HG02588 (cell line): ENCODE measurements around the gene CENPB.
A peak's percentile ranks its signal among the peaks of the same experiment; 100 is the strongest.
"Not testable (repeated sequence)": the region's sequence is repeated elsewhere in the genome, so short reads cannot be mapped to it uniquely, and the experiment has no call there.

Experiments
- ATAC-seq: cut with Tn5 transposase; IDR thresholded peaks from one replicate; pipeline ENCODE4 v1.9.1; 2021; ENCODE audit warnings: mild to moderate bottlenecking, moderate library complexity; ENCODE audit not compliant: unreplicated experiment

The CENPB gene, protein sequence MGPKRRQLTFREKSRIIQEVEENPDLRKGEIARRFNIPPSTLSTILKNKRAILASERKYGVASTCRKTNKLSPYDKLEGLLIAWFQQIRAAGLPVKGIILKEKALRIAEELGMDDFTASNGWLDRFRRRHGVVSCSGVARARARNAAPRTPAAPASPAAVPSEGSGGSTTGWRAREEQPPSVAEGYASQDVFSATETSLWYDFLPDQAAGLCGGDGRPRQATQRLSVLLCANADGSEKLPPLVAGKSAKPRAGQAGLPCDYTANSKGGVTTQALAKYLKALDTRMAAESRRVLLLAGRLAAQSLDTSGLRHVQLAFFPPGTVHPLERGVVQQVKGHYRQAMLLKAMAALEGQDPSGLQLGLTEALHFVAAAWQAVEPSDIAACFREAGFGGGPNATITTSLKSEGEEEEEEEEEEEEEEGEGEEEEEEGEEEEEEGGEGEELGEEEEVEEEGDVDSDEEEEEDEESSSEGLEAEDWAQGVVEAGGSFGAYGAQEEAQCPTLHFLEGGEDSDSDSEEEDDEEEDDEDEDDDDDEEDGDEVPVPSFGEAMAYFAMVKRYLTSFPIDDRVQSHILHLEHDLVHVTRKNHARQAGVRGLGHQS

DNA sequence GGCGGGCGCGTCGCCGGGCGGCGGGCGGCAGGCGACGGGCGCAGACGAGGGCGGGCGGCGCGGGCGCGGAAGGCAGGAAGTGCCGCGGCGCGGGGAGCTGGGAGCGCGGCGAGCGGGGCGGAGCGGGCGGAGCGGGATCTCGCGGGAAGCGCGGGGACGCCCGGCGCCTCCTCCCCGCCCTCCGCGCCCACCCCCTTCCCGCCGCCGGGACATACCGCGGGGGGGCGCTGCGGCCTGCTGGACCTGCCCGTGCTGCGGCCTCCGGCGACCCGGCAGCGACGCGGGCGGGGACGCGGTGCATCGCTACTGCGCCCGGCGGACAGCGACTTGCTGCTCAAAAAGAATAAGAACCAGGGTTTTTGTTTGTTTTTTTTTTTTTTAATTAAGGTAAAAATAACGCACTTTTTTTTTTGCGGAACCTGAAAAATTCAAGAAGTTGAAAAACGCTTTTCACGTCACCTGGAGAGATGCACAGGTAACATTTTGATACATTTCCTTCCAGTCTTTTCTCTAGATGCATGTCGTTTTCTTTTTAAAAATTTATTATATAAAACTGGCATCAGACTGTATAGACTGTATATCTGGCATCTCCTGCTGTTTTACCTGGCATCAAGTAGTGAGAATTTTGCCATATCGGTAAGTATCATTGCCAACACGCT is at the start of gene CENPB:
Gene CENPB, minus strand, starts transcription at position 76 of the 659 bp plus-strand sequence. CDS start 257 bp downstream, outside the sequence.
- peak; percentile 85 for ATAC-seq

DNA sequence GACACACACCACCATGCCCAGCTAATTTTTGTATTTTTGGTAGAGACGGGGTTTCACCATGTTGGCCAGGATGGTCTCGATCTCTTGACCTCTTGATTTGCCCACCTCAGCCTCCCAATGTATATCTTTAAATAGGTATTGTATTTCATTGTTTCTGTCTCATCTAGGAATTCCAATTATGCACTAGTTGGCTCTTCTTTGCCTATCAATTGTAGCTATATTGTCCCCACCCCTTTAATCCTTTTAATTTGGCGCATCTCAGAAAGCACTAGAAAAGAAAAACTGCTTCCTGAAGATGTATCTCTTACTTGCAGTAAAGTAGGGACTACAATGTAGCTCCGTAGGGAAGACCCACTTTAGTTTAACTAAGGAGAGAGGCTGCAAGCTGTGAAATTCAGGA is 49.6 kb upstream of the CENPB start:
- ATAC-seq, result no peak

DNA sequence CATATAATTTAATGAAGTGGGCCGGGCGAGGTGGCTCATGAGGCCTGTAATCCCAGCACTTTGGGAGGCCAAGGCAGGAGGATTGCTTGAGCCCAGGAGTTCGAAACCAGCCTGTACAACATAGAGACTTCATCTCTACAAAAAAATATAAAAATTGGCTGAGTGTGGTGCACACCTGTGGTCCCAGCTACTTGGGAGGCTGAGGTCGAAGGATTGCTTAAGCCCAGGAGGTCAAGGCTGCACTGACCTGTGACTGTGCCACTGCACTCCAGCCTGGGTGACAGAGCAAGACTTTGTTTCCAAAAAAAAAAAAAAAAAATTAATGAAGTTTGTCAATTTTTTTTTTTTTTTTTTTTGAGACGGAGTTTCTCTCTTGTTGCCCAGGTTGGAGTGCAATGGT is 43.4 kb upstream of the CENPB start:
- not testable (repeated sequence) for ATAC-seq

DNA sequence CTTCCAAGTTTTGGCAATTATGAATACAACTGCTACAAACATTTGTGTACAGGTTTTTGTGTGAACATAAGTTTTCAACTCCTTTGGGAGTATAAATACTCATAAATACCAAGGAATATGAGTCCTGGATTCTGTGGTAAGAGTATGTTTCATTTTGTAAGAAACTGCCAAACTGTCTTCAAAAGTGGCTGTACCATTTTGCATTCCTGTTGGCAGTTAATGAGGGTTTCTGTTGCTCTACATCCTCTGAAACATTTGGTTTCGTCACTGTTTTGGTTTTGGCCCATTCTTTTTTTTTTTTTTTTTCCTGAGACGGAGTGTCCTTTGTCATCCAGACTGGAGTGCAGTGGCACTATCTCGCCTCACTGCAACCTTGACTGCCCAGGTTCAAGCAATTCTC is 42.3 kb upstream of the CENPB start:
- ATAC-seq, result no peak

DNA sequence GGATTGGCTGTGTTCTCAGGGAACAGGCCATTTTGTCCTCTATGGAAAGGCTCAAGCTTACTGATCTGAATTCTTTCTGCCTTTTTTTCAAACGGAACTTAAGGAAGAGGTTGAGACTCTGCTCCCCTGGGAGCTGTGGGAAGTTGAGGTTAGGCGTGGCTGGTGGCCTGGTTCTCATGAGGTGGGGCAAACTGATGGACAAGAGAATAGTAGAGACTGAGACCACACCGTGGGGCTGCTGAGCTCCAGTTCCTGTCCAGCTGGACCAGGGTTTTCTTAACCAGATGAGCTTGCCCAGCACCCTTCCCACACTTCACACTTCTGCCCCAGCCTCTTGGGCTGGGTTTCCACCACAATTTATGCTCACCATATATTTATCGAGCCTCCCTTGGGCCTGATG is 39.9 kb upstream of the CENPB start:
- ATAC-seq, result no peak

DNA sequence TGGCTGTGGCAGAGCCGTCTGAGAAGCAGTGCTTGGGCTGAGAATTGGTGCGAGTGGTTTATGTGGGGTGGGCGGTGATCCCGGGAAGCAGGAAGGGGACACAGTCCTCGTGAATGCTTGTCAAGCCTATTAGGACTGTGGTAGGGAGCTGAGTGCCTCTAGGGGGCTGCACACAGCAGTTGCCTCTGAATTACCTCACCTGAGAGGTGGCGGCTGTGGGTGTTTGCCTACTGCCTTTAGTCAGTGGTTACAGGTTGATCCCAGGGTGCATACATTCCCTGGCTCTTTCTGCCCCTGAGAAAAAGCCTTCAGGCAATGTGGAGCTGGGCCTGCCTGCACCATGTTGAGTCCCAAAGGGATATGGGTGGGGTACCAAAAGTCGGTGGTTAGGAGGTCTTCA is 39.0 kb upstream of the CENPB start:
- no peak for ATAC-seq

DNA sequence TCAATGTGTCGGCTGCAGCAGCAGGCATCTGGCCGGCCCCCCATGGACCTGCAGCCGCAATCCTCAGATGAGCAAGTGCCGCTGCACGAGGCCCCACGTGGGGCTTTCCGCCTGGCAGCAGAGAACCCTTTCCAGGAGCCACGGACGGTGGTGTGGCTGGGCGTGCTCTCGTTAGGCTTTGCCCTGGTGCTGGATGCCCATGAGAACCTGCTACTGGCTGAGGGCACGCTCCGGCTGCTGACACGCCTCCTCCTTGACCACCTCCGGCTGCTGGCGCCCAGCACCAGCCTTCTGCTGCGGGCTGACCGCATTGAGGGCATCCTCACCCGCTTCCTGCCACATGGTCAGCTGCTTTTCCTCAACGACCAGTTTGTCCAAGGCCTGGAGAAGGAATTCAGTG is 37.3 kb upstream of the CENPB start:
- no peak for ATAC-seq

DNA sequence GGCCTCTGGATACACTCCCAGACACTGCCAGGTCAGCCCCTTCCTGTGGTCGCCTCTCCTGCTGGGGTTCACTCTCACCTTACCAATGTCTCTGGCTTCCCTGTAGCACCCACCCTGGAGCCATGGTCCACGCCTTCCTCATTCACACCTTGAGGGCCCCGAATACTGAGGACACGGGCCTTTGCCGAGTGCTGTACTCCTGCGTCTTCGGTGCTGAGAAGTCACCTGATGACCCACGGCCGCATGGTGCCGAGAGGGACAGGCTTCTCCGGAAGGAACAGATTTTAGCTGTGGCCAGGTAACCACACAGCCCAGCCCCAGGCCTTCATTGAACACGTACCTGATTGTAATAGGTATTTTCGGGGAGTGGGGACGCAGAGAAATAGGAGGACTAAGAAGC is 35.5 kb upstream of the CENPB start:
- ATAC-seq, result no peak

DNA sequence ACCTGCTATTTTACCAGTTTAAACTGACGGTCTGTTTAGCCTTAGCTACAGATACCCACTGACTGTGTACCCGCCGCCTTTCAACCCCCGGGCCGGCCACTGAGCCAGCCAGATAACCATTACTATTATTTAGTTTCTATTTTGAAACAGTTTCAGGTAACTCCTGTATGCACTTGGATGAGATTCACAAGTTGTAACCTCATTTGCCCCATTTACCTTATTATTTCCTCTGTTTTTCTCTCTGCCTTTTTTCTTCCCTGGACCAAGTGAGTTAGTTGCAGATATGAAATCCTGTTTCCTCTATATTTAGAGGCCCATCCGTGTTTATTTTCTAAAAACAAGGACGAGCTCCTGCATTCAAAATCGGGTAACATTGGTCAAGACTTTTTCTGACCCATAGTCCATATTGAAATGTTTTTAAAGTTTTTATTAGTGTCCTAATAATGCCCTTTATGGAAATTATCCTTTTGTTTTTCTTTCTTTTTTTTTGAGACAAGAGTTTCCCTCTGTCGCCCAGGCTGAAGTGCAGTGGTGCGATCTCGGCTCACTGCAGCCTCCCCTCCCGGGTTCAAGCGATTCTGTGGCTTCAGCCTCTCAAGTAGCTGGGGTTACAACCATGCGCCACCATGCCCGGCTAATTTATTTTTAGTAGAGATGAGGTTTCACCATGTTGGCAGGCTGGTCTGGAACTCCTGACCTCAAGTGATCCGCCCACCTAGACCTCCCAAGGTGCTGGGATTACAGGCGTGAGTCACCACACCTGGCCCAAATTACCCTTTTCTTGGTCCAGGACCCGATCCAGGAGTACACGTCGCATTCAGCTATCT is 34.6 kb upstream of the CENPB start:
- peak; percentile 1 for ATAC-seq

DNA sequence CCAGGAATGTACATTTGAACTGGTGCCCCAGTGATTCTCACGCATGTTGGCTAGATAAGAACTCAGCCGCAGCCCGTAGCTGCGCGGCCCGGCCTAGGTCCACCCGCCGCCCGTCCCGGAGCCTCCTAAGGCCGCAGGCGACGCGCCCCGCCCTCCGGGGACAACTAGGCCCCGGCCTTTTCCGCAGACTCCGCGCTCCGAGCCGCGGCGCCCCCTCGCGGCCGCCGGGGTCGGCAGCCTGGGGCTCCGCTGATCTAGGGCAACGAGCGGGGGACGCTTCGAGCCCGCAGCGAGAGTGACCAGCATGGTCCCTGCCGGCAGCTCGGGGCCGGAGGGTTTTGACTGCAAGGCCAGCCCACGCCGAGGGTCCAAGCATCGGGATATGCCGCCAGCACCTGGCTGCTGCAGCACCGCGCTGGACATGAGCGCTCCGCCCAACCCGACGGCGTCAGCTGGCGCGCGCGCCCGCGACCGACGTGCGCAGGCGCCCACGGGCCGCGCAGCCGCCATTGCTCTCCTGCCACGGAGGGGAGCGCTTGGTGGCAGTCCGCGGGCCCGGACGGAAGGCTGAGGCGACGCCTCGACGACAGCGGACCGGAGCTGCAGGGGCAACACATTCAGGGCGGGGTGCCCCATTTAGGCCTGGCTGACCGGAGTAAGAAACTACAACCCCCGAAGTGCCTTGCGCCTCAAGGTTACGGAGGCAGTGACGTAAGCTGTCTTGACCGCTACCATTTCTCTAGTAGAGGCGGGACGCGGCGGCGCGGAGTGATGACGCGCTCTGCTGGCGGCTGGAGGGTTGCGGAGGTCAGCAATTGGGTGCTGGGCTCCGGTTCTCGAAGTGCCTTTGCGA is 33.7 kb upstream of the CENPB start, which contains the start of gene AP5S1:
Gene AP5S1, plus strand, starts transcription at position 500 of the 853 bp plus-strand sequence. CDS start 1,571 bp downstream, outside the sequence.
- peak; percentile 76 for ATAC-seq

DNA sequence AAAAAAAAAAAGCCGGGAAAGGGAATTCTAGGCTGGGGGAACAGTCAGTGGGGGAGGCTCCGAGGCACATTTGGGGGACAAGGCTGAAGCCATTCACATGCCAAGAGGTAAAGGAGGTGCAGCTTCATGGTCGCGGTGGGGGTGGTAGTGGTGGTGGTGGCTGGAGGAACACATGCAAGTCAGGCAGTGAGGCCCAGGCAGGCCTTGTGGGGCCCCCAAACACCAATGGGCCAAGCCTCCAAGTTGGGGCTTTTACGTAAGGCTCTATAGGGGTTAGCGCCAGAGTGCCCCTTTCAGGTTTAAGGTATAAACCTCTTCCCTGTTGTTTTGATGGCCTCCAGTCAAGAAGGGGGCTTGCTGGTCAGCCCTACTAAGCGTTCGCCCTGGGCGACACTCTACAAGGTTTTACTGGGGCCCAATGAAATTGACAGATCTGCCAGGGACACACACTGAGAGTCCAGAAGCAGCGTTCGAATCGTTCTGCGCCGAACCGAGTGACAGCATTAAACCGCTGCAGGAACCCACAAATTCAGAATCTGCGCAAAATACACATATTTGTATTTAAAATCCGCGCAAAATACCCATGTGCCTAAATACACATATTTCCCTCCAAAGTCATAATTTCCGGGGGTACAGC is 33.0 kb upstream of the CENPB start:
- ATAC-seq, result no peak

DNA sequence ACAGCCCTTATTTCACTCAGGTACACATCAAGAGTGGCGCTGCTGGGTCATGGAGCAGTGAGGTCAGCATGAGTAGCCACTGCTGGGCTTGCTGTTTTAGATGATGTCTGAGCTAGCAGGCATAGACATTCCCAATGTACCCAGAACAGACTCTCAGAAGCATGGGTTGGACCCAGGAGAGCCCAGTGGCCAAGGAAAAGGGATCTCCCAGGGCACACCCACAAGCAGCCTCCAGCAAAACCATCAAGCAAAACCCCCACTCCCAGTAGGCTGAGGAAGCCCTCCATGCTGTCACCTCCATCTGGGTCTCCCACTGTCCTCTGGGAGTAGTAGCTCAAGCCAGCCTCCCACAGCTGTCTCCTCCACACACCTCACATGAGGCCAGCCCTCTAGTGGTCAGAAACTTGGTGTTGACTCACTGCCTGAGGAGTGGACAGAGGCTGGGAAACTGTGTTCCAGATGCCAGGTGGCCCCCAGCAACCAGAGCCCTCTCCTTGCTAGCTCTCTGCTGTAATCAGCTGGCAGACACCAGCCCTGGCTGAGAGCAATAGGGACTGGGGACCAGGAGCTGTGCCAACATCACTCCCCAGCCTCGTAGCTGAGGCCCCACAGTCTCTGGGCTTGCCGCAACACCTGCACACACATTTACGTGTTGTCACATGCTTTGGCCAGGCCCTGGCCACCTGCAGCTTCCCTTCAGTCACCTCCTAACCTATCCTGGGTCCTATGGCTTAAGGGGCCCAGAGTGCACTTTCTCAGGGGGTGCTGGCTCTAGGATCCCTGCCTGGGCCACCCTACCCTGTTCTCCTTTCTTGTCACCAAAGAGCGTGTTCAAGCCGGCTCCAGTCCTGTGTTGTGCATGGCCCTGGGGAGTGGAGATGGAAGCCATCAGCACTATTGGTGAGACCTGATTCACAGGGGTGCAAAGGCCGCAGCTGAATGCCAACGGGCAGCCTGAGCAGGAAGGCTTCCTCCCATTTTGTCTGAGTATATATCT is 31.9 kb upstream of the CENPB start:
- no peak for ATAC-seq

DNA sequence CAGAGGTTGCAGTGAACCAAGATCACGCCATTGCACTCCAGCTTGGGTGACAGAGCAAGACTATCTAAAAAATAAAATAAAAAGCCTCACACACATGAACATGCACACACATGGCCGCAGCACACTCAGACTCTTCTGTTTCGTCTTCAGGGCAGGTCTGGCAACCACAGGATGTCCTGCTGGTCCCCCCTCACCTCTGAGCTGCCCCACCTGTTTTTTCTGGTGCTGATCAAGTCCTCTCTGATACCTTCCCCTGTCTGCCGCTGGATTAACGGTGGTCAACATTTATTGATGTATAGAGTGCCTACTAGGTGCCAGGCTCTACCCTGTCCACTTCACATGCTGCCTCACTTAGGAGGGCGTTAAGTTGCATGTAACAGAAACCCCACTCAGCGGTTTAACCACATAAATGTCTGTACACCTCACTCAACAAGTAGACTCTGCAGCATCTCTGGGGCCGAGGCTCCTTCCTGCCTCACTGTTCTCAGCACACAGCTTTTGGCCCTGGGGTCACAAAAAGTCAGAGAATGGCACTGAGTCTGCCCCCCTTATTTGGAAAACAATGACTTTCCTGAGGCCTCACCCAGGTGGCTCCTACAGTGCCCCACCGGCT is 29.3 kb upstream of the CENPB start:
- no peak for ATAC-seq

DNA sequence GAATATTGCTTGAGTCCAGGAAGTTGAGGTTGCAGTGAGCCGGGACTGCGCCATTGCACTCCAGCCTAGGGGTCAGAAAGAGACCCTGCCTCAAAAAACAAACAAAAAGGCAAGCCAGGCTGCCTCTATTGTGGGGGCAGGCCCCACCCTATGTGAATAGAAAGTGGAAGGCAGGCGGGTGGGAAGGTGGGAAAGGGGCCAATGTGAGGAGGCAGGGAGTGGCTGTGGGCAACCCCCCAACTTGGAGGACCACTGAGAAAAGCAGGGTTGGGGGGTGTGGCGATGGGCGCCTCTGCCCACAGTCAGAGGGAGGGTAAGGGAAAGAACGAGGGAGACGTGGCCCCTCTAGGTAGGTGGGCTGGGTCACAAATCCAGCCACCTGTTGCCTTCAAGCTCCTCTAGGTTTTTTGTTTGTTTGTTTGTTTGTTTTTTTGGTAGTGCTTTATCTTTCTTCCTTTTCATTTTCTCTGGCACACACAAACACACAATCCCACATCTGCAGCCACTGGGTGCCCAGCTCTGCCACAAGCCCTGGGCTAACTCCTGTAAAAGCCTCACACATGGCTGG is 28.5 kb upstream of the CENPB start:
- ATAC-seq, result no peak

DNA sequence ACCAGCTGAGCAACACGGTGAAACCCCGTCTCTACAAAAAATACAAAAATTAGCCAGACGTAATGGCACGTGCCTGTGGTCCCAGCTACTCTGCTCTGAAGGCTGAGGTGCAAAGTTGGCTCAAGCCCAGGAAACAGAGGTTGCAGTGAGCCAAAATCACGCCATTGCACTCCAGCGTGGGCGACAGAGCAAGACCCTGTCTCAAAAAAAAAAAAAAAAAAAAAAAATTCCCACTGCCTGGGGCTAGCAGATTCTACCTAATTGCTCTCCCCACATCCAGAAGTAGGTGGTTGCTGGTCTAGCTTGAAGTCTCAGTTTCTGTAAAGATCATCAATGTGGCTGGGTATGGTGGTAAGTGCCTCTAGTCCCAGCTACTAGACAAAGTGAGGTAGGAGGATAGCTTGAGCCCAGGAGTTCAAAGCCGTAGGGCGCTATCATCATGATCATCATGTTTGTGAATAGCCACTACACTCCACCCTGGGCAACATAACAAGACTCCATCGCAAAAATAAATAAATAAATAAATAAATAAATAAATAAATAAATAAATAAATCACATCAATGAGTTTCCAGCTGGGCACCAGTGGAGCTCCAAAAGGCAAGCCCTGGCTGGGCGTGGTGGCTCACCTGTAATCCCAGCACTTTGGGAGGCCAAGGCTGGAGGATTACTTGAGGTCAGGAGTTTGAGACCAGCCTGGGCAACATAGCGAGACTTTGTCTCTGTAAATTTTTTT is 27.5 kb upstream of the CENPB start:
- no peak for ATAC-seq

DNA sequence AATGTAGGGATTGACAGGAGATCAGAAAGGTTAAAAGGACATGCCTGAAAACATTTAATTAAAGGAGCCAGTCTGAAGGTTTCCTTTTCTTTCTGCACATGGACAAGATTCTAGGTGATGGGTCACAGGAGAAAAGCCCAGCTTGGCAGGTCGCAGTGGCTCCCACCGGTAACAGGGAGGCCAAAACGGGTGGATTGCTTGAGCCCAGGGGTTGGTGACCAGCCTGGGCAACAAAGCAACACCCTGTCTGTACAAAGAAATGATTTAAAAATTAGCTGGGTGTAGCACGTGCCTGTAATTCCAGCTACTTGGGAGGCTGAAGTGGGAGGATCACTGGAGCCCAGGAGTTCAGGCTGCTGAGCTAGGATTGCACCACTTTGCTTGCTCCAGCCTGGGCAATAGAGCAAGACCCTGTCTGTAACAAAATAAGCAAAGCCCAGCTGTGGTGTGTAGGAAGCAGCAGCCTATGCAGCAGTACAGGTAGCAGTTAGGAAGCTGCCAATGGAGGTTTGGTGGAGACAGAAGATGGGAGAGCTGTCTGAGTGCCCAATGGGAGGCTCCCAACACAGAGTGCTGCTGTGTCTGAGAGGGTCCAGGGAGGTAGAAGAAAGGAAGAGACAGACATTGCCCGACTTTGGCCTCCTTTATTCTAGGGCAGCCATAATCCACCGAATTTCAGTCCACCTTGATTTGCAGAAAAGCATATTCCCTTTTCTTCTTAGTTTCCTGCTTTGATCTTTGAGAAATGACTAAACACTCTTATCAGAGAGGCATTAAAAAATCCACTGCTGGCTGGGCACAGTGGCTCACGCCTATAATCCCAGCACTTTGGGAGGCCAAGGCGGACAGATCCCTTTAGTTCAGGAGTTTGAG is 26.7 kb upstream of the CENPB start:
- ATAC-seq, result no peak
